Fibroblast of pulmonary artery (primary cell): ENCODE results near the gene AHI1.

Experiments
- DNase-seq: peaks from one replicate; pipeline ENCODE4 v3.0.0-alpha.2; 2010; ENCODE audit warnings: low read depth
- H3K4me3 ChIP-seq: replicated peaks from 2 replicates; pipeline ENCODE4 v1.5.1; 2011; ENCODE audit warnings: low read depth, mild to moderate bottlenecking, control low read depth, low read length, moderate library complexity
- CTCF ChIP-seq: IDR thresholded peaks from 2 replicates; pipeline ENCODE4 v1.5.1; 2011; ENCODE audit warnings: mild to moderate bottlenecking, control low read depth, low read length, inconsistent platforms; ENCODE audit errors: missing control alignments

The AHI1 gene

GRCh38 chr6:135479601-135480000 lies 17.9 kb downstream of the AHI1 start:
- DNase-seq: no peak
- no peak for TF ChIP-seq CTCF
- no peak overlapping the region for H3K4me3 ChIP-seq

DNA sequence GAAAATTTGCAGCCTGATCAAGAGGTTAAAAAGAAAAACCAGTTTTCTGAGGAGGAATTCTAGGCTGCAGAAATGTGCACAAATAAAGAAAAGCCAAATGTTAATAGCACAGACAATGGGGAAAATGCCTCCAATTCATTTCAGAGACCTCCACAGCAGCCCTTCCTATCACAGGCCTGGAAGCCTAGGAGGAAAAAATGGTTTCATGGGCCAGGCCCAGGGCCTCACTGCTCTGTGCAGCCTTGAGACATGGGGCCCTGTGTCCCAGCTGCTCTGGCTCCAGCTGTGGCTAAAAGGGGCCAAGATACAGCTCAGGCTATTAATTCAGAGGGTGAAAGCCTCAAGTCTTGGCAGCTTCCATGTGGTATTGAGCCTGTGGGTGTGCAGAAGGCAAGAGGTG lies 18.9 kb downstream of the AHI1 start:
- no peak for TF ChIP-seq CTCF
- no peak for DNase-seq
- no peak overlapping the region for H3K4me3 ChIP-seq

- DNase-seq: no peak
- no peak overlapping the region for H3K4me3 ChIP-seq
These were observed 22.2 kb downstream of the AHI1 start for GRCh38 chr6:135475292-135475886.

DNA sequence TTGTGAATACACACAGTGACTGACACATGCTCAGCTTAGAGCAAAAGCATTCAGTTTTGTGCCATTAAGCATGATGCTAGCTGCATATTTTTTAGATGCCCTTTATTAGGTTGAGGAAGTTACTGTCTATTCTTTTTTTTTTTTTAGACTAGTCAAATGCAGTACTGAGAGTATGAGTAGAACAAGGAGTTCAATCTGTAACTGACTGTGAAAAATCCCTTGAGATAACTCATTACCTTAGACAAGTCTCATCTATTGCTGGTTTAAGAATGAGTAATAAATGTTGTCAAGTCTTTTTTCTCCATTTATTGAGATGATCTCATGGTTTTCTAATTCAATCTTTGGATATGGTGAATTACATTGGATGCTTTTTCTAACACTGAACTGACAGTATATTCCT lies 23.2 kb downstream of the AHI1 start:
- no peak for TF ChIP-seq CTCF
- H3K4me3 ChIP-seq: no peak overlapping the region
- DNase-seq: no peak

More at GRCh38 chr6:135475292-135475886, 22.2 kb downstream of the AHI1 start:
- TF ChIP-seq CTCF: no peak

DNA sequence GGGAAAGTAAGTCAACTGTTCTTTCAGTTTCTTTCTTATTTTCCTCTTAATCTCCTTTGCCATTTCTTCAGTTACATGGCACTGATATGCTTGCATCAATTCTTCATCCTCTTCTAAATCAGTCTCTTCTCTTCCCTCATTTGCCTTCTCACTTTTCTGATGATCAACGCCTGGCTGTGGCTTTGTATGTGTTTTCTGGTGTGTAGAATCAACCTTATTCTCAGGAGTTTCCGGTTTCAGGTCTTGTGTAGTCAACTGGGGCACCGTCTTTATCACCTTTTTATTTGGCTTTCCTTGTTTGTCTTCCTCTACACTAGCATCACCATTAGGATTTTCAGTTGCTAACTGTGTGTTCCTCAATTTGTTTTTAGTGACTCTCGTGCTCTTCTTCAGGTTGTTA lies 31.6 kb downstream of the AHI1 start:
- no peak for TF ChIP-seq CTCF
- no peak for DNase-seq
- H3K4me3 ChIP-seq: no peak overlapping the region

- DNase-seq: no peak
- TF ChIP-seq CTCF: no peak
- no peak overlapping the region for H3K4me3 ChIP-seq
These were observed 32.2 kb downstream of the AHI1 start for GRCh38 chr6:135465307-135465706.

GRCh38 chr6:135464634-135465033 lies 32.9 kb downstream of the AHI1 start:
- H3K4me3 ChIP-seq: no peak overlapping the region
- TF ChIP-seq CTCF: no peak
- no peak for DNase-seq
